ENCODE results near the gene KLHL42. TPM values are rescaled to one million over a fixed set of nuclear protein-coding genes. Genes with fewer than 3 reads are reported as not detected.

The KLHL42 gene
- total RNA-seq, 2 experiments from 2014 or later, result 24.2 to 25.2 TPM

- no peaks in the 10 kb centered on the region for H3K79me2 ChIP-seq (ENCODE audit: insufficient read depth, low read depth, low read length)
- no peak overlapping the region for H2AFZ ChIP-seq (ENCODE audit: low read length)
- H3K9me2 ChIP-seq (ENCODE audit: insufficient read depth, low read length), result no peaks in the 10 kb centered on the region
- TF ChIP-seq EZH2phosphoT487 (IDR thresholded peaks at IDR 0.05; ENCODE audit: borderline replicate concordance, low read depth, low read length), result no peak
- no peak for TF ChIP-seq CTCF (conservative IDR thresholded peaks at IDR 0.05; ENCODE audit: low read length)
- no peak overlapping the region for H3K4me2 ChIP-seq (ENCODE audit: low read length)
- intact Hi-C loops (cut with micrococcal nuclease; ENCODE audit: unreplicated experiment), result no loop called here
- no peaks in the 10 kb centered on the region for H4K20me1 ChIP-seq (ENCODE audit: insufficient read depth, low read length)
- no peaks in the 10 kb centered on the region for H3K4me1 ChIP-seq (ENCODE audit: insufficient read depth, low read length, poor library complexity, severe bottlenecking)
- BruUV-seq (replicated peaks), result no TSS peak
- DNase-seq (ENCODE audit: low spot score), result no peak
- H3K27ac ChIP-seq (ENCODE audit: low read depth, low read length, poor library complexity, severe bottlenecking), result no peak overlapping the region
- H3K4me3 ChIP-seq (ENCODE audit: low read depth, low read length, poor library complexity, severe bottlenecking), result no peak overlapping the region
- ChIA-PET CTCF (ENCODE audit: unreplicated experiment) (no interaction called here), POLR2A (interaction anchor here (1.5 kb wide), 1 partner anchor 16 kb away, joined by 9 read pairs; no protein-coding TSS in a partner anchor)
- no peaks in the 10 kb centered on the region for H3K9me3 ChIP-seq (ENCODE audit: low read length)
- H3K36me3 ChIP-seq (ENCODE audit: insufficient read depth, low read length), result no peaks in the 10 kb centered on the region
Observed at GRCh38 chr12:27762757-27763156, 17.3 kb upstream of the KLHL42 start.

- H3K9me2 ChIP-seq (ENCODE audit: insufficient read depth, low read length), result no peaks in the 10 kb centered on the region
- H3K36me3 ChIP-seq (ENCODE audit: insufficient read depth, low read length), result no peaks in the 10 kb centered on the region
- no peaks in the 10 kb centered on the region for H4K20me1 ChIP-seq (ENCODE audit: insufficient read depth, low read length)
- POLR2A ChIA-PET, result interaction anchor here (0.8 kb wide), 1 partner anchor 14 kb away, joined by 3 read pairs; the partner anchor contains the start of genes KLHL42 and MANSC4
- no peak overlapping the region for H3K4me2 ChIP-seq (ENCODE audit: low read length)
- no peak overlapping the region for H2AFZ ChIP-seq (ENCODE audit: low read length)
- no peaks in the 10 kb centered on the region for H3K79me2 ChIP-seq (ENCODE audit: insufficient read depth, low read depth, low read length)
- no TSS peak for BruUV-seq (replicated peaks)
- DNase-seq (ENCODE audit: low spot score), result no peak
- H3K9me3 ChIP-seq (ENCODE audit: low read length), result no peaks in the 10 kb centered on the region
- TF ChIP-seq CTCF (conservative IDR thresholded peaks at IDR 0.05; ENCODE audit: low read length), result no peak
- no peak for TF ChIP-seq EZH2phosphoT487 (IDR thresholded peaks at IDR 0.05; ENCODE audit: borderline replicate concordance, low read depth, low read length)
- no peaks in the 10 kb centered on the region for H3K4me1 ChIP-seq (ENCODE audit: insufficient read depth, low read length, poor library complexity, severe bottlenecking)
- intact Hi-C loops (cut with micrococcal nuclease; ENCODE audit: unreplicated experiment), result no loop called here
- CTCF ChIA-PET (ENCODE audit: unreplicated experiment), result no interaction called here
- no peak overlapping the region for H3K4me3 ChIP-seq (ENCODE audit: low read depth, low read length, poor library complexity, severe bottlenecking)
- no peak overlapping the region for H3K27ac ChIP-seq (ENCODE audit: low read depth, low read length, poor library complexity, severe bottlenecking)
Observed at GRCh38 chr12:27766587-27766986, 13.4 kb upstream of the KLHL42 start.

DNA sequence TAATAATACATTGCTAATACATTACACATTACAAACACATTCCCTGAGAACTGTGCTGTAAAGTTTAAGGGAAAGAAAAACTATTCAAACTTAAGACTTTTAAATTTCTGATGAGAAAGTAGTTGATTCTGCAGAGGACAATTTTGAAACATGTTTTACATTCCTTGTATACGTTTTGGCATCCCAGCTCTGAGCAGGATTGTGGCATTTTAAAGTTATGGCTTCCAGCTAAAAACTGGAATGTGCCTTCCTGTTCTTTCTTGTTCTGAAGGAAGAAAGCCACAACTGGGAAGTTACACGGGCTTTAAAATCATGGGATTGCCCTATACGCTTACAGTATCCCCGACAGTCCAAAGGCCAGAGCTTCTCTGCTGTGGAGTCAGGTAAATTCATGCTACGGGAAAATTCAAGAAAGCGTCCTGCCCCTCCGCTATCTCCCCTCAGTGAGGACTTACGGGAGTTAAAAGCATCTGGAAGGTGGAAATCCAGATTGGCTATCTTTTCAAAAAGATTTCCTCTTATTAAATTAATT is 10.8 kb upstream of the KLHL42 start:
- Histone ChIP-seq H3K36me3 (ENCODE audit: insufficient read depth, low read length) (no peaks in the 10 kb centered on the region), H3K9me3 (ENCODE audit: low read length) (no peaks in the 10 kb centered on the region), H2AFZ (ENCODE audit: low read length) (no peak overlapping the region), H3K4me1 (ENCODE audit: insufficient read depth, low read length, poor library complexity, severe bottlenecking) (peaks cover 4% of the 10 kb centered on the region), H4K20me1 (ENCODE audit: insufficient read depth, low read length) (no peaks in the 10 kb centered on the region), H3K79me2 (ENCODE audit: insufficient read depth, low read depth, low read length) (no peaks in the 10 kb centered on the region), H3K4me3 (ENCODE audit: low read depth, low read length, poor library complexity, severe bottlenecking) (no peak overlapping the region), H3K27ac (ENCODE audit: low read depth, low read length, poor library complexity, severe bottlenecking) (no peak overlapping the region), H3K9me2 (ENCODE audit: insufficient read depth, low read length) (no peaks in the 10 kb centered on the region), H3K4me2 (ENCODE audit: low read length) (no peak overlapping the region)
- BruUV-seq (replicated peaks), result no TSS peak
- ChIA-PET CTCF (ENCODE audit: unreplicated experiment) (no interaction called here), POLR2A (interaction anchor here (0.5 kb wide), 1 partner anchor 228 kb away, joined by 3 read pairs; no protein-coding TSS in a partner anchor)
- no peak for TF ChIP-seq CTCF (conservative IDR thresholded peaks at IDR 0.05; ENCODE audit: low read length)
- TF ChIP-seq EZH2phosphoT487 (IDR thresholded peaks at IDR 0.05; ENCODE audit: borderline replicate concordance, low read depth, low read length), result no peak
- intact Hi-C loops (cut with micrococcal nuclease; ENCODE audit: unreplicated experiment), result no loop called here
- DNase-seq (ENCODE audit: low spot score), result no peak
